GM19324 (cell line): ENCODE results near the gene KIF27.
"Not testable (repeated sequence)": the region's sequence is repeated elsewhere in the genome, so short reads cannot be mapped to it uniquely, and the experiment has no call there.

ENCODE experiments used
- ATAC-seq: cut with Tn5 transposase; IDR thresholded peaks from one replicate; pipeline ENCODE4 v1.9.1; 2021; ENCODE audit warnings: mild to moderate bottlenecking, moderate library complexity; ENCODE audit not compliant: unreplicated experiment, low FRiP score

Gene KIF27

DNA sequence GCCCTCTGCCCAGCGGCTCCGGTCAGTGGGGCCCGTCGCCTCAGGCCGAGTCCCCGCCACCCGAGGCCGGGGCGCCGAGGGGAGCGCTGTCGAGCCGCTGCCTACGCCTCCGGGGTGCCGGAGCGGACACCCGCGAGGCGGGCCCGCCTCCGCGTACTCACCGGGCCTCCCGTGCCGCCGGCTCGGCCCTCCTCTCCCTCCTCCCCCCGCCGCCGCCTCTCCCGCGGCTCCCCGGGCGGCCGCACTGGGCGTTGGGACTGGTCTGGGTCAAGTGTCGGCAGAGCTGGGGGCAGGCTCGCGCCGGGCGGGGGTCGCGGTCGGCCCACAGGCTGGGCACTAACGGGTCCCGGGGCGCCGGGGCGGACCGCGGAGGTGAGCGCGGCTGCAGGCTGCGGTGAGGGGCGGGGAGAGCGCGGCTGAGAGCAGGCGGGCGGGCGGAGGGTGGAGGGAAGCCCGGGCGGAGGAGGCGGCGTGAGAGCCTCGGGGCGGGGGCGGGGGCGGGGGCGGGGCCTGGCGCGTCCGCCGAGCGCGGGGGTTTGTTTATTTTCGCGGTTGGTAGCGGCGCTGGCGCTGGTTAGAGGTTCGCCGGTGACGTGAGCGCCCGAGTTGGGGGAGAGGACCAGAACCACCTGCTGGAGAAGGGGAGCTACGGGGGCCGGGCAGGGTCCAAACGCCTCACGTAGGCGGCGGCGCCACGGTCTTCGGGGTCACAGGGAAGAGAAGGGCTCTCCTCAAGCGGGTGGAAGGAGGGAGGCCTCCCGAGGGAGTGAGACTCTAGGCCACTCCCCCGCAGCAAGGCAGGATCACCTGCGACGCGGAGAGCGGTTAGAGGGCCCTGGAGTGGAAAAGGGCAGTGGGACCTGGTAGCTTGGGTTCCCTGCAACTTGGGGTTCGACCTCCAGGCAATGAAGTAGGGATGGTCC, 103.6 kb downstream of the KIF27 start, which contains the start of gene GKAP1:
TSS of gene GKAP1 (minus strand) at position 414 of the 923 bp plus-strand sequence. CDS start 11,252 bp downstream, outside the sequence.
- peak; percentile 87 for ATAC-seq

DNA sequence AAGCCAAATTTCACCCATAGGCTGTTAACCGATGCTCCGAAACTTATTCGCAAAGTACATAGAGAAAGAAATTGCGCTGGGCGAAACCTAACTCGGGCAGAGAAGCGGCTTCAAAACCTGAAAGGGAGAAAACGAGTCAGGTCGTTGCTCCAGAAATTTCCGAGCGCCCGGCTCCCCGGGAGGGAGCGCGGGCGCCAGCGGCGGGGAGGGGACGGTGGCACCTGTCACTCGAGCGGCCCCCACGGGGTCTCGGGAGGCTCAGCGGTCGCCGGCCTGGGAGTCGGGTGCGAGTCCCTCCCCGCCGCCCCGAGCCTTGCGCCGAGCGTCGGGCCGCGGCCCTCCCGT, 104.2 kb downstream of the KIF27 start:
- not testable (repeated sequence) for ATAC-seq

DNA sequence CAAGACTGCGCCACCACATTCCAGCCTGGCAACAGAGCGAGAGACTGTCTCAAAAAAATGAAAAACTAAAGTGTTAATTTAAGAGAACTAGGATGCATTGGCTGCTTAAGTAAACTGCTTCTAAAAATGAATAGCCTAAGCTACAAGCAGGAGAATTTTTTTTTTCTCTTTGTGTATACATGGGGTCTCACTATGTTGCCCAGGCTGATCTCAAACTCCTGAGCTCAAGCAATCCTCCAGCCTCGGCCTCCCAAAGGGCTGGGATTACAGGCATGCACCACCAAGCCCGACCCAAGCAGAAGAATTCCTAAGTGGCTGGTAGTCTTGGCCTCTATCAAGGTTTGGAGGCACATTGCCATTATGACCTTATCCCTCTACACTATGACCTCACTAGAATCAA, 106.1 kb downstream of the KIF27 start:
- not testable (repeated sequence) for ATAC-seq

DNA sequence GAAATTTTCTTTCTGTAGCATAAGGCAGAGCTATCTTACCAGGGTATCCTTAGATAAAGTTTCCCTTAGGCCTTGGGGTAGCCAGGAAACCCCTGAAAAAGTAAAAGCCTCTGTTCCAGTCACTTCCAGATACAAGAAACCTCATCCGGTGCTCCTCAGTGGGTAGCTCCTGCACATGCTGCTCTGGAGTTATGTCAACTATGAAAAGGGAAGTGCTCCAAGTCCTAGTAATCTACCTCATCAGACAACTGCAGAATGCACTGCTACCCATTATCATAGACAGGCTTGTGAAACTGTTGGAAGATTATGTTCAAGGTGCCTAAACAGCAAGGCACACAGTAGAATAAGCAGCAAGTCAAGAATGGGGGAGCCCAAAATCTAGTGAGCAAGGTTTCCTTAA, 112.0 kb downstream of the KIF27 start:
- ATAC-seq, result not testable (repeated sequence)

DNA sequence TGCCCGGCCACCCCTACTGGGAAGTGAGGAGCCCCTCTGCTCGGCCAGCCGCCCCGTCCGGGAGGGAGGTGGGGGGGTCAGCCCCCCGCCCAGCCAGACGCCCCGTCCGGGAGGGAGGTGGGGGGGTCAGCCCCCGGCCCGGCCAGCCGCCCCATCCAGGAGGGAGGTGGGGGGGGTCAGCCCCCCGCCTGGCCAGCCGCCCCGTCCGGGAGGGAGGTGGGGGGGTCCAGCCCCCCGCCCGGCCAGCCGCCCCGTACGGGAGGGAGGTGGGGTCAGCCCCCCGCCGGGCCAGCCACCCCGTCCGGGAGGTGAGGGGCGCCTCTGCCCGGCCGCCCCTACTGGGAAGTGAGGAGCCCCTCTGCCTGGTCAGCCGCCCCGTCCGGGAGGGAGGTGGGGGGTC, 116.8 kb downstream of the KIF27 start:
- not testable (repeated sequence) for ATAC-seq

DNA sequence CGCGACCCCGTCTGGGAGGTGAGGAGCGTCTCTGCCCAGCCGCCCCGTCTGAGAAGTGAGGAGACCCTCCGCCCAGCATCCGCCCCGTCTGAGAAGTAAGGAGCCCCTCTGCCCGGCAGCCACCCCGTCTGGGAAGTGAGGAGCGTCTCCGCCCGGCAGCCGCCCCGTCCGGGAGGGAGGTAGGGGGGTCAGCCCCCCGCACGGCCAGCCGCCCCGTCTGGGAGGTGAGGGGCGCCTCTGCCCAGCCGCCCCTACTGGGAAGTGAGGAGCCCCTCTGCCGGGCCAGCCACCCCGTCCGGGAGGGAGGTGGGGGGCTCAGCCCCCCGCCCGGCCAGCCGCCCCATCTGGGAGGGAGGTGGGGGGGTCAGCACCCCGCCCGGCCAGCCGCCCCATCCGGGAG, 117.3 kb downstream of the KIF27 start:
- not testable (repeated sequence) for ATAC-seq

DNA sequence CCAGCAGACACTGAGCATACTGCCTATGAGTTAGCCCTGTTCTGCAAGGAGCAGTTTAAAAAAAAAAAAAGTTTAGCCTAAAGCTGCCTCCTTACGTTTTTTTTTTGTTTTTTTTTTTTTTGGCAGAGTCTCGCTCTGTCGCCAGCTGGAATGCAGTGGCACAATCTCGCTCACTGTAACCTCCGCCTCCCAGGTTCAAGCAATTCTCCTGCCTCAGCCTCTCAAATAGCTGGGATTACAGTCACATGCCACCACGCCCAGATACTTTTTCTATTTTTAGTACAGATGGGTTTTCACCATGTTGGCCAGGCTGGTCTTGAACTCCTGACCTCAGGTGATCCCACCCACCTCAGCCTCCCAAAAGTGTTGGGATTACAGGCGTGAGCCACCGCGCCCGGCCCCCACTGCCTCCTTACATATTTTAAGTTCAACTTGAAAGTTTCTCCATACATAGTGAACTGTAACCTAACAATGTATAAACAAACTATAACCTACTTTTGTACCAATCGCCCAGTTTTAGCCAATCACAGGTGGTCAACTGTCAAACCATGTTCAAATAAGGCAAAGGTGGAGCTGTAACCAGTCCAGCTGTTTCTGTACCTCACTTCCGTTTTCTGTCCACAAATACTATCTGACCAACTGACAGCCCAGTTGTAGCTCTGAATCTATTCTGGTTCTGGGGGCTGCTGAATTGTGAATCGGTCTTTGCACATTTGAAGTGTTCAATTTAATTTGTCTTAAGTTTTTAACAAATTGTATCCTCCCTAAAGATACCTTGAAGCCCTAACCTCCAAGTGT, 120.8 kb downstream of the KIF27 start:
- ATAC-seq, result no peak

DNA sequence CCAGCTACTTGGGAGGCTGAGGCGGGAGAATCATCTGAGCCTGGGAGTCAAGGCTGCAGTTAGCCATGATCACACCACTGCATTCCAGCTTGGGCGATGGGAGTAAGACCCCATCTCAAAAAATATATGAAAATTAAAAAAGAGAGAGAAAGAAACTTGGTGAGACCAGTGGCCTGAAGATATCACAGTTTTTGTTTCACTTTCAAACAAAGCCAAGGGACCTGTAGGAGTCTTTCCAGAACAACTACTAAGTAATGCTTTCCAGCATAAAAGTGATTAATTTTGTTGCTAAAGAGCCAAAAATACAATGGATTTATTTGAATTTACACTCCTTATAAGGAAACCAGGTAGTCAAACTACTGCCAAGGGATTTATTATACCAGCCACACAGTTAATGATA, 127.2 kb downstream of the KIF27 start:
- no peak for ATAC-seq

DNA sequence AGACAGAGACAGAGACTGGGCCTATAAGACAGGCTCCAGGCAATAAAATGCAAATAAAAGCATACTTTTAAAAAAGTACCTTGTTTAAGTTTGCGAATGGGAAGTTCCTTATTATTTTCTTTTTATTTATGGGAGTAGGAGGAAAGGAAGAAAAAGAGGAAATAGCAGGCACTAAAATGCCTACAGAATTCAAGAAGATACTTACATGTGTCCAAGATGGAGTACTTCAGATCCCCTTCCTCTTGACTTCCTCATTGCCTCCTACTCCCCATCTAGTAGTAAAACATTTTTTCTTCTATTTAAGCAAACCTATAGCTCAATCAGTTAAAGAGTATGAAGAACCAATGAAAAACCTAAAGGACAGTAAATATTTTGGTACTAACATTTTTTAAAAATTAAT, 128.5 kb downstream of the KIF27 start:
- ATAC-seq, result no peak
